Measurements from ENCODE around the gene SRCIN1.
"Not testable (repeated sequence)": the region's sequence is repeated elsewhere in the genome, so short reads cannot be mapped to it uniquely, and the experiment has no call there.

The SRCIN1 gene

DNA sequence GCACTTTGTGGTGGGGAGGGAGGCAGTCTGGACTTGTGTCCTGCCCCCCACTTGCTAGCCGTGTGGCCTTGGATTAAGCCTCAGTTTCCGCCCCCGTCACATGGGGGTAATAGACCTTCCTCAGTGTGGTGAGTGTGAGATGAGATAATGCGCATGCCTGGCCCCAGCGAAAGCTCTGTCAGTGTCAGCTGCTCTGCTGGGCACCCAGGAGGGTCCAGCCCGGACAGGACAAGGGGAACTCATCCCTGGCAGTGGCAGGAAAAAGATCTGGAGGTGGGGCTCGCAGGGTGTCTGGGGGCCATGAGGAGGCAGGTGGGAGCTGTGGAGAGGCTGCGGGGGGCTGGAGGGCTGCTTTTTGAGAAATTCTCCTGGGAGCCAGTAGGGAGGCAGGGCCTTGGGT lies 63.5 kb downstream of the SRCIN1 start:
- DNase-seq = no peak

DNA sequence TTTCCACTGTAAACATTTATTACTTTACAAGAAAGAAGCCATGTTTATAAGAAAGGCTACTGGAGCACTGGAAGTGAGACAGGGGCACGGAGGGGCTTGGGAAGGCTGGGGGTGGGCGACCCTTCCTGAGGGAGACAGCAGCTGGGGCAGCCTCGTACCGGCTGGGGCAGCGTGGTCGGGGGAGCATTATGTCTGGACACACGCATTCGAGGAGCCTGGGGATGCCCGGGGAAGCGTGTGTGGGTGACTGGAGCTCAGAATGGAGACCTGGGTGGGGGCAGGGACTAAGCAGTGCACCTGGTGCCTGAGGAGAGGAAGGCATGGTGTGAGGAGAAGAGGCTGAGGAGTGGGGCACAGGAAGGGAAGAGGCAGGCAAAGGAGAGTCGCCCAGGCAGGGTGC lies 64.5 kb downstream of the SRCIN1 start:
- DNase-seq = peak; percentile 55

DNA sequence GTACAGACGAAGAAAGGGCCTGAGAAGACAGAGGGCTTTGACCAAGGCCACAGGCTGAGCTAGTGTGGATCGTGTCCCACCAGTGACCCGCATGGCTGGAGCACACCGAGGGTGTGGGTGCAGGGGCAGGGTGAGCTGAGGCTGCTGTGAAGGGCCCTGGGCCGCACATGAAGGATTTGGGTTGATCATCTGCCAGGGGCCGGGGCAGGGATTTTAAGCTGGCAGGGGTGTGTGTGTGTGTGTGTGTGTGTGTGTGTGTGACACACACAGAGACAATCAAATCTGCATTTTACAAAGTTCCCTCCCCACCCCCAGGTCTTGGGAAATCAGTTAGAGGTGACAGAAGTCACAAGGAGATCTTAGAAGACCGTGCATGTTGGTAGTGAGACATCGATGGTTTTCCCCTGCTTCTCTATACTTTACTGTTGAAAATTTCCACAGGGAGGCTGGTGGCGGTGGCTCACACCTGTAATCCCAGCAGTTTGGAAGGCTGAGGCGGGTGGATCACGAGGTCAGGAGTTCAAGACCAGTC lies 65.2 kb downstream of the SRCIN1 start:
- no peak for DNase-seq

DNA sequence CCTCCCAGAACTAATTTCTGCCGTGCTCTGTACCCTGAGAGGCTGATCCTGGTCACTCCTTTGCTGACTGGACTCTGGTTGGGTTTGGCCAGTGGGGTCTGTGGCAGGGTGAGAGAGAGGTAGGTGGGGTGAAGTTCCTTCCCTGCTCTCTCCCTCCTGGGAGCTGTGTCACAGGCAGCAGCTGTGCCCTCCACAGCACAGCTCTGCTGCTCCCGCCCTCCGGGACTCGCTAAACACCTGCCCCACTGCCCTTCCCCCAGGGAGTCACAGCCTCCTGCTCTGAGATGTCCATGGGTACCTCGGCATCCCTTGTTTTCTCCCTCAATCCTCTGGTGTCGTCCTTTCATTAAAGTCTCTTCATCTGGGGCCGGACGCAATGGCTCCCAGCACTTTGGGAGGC lies 66.4 kb downstream of the SRCIN1 start:
- DNase-seq = peak; percentile 77

DNA sequence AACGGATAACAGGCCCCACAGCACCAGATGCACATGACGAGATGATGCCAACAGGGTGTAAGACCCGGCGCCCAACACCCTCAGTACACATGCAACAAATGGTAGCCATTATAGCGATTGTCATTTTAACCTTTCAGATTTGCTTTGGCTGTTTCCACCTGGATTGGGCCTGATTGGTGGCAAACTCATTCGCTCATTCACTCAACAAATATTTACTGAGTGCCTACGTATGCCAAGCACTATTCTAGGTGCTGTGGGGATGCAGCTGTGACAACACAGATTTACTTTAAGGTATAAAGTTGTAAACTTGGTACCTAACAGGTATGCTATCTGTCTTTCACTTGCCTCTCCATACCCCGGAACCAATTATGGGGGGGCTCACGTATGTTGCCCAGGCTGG lies 66.8 kb downstream of the SRCIN1 start:
- DNase-seq = peak; percentile 88

DNA sequence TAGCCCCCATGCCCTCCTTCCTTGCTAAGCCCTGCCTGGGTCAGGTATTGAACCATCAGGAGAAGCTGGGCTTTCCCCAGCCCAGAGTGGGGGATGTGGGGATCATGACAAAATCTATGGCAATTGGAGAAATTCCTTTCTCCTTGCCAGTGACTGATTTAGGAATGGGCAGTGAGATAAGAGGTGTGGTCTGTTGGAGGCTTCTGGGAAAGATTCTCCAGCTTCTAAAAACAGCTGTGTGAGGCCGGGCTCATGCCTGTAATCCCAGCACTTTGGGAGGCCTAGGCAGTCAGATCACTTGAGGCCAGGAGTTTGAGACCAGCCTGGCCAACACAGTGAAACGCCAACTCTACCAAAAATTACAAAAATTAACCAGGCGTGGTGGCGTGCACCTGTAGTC lies 69.1 kb downstream of the SRCIN1 start:
- DNase-seq = no peak

DNA sequence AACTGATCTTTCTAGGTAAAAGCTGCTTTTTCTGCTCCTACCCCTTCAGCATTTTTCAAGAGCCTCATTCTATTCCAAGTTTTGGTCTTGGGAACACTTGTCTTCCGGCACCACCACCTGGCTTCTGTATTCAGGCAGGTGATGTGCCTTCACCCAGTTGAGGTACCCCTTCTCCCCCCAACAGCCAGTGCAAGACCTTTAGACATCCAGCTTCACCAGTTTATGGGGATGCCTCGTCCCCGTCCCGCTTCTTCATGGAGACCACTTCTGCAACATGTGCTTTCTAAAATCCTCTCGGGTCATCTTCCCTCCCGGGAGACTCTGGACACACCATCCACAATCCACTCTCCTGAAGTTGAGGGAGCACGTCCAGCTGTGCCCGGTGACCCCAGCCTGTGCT lies 69.9 kb downstream of the SRCIN1 start:
- DNase-seq = no peak

DNA sequence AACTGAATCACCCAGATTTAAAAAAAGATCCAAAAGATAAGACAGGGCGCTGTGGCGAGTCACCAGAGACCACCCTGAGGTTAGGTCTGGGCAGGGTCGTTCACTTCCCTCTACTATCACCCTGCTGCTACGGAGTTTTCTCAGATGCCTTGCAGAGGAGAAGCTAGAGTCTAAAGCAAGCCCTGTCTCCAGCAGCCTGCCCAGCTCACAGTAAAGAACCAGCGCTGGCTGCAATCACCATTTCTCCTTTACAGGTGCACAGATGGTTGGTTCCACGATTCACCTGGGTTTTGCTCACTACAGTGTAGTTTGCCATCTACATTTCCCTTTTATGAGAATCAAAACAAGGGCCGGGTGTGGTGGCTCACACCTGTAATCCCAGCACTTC lies 71.3 kb downstream of the SRCIN1 start:
- DNase-seq = no peak

DNA sequence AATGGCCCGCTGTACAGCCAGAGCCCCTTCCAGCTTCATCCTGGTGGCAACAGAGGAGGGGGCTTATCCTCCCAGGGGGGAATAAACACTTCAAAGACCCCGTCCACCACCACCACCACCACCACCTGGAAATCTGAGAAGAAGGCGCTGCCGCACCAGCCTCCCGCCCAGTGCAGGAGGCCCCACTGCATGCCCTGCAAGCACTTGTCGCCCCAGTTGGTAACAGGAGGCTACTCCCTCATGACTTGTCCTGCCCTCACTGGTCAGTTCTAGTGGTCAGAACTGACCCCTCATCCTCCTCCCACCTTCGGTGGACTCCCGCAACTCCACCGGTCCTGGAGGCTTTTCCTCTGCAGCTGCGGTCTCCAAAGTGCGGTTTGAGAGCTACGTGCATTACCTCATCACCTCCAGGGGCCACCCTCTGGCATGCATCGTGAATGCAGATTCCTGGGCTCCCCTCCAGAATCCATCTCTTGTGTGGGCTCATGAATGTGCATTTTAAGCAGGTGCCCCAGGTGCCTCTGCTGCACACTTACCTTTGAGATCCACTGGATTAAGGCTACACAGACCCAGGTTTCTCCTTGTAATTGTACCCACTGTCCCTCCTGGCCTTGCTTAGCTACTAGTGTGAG lies 71.8 kb downstream of the SRCIN1 start:
- no peak for DNase-seq

DNA sequence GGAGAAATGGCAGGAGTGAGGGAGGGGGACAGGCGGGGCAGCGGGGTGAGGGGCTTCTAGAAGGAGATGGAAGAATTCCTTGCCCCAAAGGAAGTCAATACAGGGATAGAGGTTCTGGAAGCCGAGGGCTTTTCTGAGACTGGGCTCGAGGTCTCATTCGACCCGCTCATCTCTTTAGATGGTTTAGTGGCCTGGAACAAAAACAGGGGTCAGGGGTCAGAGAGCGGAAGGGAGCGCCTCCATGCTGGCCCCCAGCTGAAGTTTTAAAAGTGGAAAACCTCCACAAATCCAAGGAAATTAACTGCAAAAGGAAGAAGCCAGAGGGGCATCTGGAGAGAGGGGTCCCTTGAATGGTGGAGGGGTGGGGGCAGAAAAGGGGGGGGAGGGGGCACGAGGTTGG lies 72.5 kb downstream of the SRCIN1 start:
- DNase-seq = no peak

DNA sequence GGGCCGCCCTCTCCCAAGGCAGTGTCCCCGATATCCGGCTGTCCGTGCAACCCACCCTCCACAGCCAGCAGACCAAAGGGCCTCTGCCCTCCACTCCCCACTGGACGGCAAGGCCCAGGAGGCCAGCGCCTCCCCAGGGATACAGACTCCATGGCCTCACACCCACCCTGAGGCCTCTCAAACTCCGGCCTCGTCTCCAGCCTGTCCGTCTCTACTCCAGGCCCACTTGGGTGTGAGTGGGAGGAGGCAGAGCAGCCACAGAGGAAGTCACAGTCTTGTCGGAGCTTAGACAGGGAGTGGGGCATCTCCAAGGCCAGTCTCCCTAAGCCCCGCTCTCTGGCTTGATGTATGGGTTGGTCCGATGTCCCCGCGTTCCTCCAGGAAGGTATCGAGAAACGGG lies 73.3 kb downstream of the SRCIN1 start:
- DNase-seq = no peak

DNA sequence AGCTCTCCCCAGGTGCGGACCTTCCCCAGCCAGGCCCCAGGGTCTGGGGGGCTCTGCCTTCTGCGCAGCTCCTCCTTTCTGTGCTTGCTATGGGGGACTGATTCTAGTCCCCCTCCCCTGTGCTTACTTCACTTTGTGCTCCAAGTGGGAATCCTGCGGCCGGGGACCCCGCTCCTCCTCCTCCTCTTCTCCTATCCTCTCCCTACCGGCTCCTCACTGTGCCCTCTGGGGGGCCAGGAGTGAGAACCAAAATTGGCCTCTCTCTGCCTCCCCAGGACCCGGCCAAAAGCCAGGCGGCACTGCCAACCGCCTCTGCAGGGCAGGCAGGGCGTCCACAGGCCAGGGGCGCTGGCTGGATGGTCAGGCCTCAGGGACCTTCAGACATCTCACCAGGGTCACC lies 74.0 kb downstream of the SRCIN1 start:
- DNase-seq = not testable (repeated sequence)

DNA sequence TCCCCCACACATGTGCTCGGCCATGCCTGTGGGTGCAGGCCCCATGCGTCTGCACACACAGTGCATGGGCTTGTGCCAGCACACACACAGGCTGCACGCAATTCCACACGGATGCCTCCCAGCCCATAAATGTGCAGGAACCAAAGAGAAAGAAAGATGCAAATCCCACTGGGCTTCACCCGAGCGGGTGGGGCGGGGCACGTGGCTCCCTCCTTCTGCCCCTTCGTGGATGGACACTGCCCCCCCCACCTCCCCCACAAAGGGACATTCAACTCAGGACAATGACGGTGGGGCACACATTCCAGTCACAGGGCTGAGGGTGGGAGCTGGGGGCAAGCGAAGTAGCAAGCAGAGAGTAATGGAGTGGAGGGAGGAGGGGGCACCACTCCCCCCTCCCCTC lies 74.9 kb downstream of the SRCIN1 start:
- DNase-seq = not testable (repeated sequence)

DNA sequence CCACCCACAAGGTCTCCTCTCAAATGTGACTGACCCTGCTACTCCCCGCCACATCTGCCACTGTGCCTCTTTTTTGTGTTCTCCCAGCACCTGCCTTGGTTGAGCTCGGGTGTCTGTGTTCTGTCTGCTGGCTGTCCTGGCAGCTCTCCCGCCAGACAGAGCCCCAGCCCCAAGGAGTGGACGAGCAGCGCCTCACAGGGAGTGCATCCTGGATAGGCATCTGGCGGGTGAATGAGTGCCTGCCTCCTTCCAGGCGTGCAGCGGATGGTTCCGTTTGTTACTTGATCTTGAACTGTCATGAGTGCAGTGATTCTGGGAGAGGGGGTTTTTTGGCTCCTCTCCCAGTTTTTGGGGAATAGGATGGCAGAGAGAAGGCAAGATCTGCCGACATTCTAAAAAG lies 77.6 kb downstream of the SRCIN1 start:
- not testable (repeated sequence) for DNase-seq

DNA sequence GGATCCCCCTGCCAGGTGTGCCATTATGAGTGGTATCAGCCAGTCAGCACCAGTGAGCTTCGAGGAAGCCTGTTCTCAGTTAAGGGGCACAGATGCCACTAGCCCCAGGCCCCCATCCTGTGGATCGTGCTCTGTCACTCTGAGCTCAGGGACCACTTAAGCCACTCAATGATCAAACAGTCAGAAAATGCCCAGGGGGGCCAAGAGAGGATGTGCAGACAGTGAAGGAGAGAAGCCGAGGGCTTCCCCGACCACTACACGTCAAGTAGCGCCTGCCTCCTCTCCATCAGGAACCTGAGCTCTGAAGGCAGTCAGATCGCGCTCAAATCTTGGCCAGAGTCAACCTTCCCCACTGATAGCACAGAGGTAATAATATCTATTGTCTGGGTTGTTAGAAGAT lies 79.2 kb downstream of the SRCIN1 start:
- not testable (repeated sequence) for DNase-seq

DNA sequence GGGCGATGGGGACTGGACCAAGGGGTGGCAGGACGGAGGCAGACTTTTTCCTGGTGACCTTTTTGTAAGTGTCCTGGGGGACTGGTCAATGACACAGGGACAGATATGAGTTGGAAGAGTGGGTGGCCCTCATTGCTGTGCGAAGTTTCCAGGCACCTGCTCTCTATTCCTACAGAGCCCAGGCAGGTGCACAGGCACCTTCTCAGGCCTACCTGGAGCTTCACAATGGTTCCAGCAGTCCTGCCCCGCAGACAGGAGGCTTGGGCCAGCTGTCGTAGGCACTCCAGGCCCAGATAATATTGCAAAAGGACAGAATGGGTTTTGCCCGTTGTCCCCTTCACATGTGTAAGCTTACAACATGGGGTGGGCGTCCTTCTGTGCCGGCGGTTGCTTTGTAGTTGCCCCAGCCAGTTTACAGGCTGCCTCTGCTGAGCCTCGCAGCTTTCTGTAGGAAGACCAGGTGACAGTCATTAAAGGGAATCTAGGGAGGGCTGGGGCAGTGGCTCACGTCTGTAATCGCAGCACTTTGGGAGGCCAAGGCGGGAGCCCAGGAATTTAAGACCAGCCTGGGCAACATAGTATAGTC lies 93.2 kb downstream of the SRCIN1 start:
- no peak for DNase-seq

DNA sequence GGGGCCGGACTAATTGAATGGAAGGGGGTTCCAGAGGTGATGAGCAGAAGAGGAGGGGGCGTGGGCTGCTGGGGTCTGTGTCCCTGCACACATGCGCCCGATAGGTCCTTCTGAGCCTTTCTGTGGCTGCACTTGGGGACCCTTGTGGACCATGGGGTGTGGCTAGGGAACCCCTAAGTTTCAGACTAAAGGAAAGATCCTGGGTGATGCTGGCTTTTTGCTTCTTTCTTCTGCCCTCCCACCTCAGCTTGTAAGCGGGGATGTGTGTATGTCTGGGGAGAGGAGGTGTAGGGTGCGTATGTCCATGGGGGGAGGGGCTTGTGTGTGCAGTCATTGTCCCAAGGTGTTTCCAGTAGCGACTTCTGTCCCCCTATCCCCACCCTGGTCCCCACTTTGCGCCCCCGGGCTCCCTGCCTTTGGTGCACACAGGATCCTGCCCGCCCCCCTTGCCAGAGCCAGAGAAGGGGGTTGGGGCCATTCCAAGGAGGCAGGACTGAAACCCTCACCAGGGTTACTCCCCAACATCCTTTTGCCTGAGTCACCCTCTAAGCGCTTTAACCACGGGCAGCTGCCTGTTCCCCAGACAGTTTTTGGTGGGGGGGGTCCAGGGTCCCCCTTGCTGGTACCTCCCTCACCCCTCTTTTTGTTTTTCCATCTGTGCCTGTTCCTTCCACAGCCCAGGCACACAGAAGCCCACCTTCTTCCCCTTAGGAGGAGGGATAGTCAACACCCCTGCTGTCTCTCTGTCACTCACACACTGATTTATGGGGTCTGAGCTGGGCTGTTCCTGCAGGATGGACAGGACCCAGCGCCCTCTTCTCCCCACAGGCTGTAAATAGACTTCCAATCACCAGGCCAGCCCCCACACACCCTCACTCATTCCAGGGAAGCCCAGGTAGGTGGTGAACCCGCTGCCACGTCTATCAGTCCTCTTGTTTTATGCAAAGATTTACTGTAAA lies 94.3 kb downstream of the SRCIN1 start:
- no peak for DNase-seq

DNA sequence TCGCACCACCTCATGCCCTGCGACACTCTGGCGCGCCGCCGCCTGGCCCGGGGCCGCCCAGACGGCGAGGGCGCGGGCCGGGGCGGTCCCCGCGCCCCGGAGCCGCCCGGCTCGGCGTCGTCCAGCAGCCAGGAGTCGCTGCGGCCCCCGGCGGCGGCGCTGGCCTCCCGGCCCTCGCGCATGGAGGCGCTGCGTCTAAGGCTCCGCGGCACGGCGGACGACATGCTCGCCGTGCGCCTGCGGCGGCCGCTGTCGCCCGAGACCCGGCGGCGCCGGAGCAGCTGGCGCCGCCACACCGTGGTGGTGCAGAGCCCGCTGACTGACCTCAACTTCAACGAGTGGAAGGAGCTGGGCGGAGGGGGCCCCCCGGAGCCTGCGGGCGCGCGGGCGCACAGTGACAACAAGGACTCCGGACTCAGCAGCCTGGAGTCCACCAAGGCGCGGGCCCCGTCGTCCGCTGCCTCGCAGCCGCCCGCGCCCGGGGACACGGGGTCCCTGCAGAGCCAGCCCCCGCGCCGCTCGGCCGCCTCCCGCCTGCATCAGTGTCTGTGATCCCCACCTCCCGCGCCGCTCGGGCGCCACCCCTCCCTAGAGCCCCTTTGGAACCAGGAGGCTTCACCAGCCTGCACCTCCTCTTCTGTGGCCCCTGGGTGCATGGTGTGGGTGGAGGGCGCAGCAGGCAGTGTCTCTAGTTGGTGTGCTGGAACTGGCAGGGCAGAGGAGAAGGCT lies 95.2 kb downstream of the SRCIN1 start:
- DNase-seq = no peak

DNA sequence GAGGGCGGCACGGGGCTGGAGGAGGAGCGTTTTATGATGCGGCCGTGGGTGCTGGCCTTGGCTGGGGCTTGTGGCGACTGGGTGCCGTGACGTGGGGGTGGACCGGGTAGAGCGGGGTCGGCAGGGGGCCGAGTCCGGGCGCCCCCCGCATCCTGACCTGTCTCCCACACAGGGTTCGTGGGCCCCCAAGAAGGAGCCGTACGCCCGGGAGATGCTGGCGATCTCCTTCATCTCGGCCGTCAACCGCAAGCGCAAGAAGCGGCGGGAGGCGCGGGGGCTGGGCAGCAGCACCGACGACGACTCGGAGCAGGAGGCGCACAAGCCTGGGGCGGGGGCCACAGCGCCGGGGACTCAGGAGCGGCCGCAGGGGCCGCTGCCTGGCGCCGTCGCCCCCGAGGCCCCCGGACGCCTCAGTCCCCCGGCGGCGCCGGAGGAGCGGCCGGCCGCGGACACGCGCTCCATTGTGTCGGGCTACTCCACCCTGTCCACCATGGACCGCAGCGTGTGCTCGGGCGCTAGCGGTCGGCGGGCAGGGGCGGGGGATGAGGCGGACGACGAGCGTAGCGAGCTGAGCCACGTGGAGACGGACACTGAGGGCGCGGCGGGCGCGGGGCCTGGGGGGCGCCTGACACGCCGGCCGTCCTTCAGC lies 95.9 kb downstream of the SRCIN1 start:
- no peak for DNase-seq

DNA sequence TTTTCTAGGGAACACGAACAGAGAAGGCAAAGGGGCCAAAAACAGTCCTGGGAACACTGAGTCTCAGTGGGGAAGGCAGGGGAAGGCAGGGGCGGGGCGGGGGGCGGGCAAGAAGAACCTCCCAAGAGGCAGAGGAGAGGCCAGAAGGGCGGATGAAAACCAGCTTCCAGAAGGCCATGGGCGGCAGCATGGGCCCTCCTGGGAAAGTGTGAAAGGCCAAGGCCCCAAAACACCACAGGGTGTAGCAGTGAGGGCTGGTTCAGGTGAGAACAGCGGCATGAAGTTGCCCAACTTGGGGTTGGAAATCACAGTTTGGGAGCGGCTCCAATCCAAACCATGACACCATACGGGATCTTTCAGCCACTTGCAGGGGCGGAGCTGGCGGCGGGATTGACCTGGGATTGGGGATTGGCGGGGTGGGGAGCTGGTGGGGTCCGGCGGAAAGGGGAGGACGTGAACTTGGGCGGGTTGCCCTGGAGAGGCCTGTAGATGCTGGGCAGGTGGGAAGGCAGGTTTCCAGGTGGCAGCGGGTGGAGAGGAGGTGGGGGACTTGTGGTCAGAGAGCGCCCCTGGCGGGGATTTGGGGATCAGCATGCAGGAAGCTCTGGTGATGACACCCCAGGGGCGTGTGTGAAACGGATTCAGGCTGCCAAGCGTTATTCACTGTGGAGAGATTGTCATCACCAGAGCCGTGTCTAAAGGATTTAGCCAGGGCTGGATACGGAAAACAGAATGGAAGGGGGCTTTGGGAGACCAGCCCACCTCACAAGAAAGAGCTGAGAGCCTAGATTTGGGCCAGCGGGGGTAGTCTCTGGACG lies 96.6 kb downstream of the SRCIN1 start:
- DNase-seq = no peak

DNA sequence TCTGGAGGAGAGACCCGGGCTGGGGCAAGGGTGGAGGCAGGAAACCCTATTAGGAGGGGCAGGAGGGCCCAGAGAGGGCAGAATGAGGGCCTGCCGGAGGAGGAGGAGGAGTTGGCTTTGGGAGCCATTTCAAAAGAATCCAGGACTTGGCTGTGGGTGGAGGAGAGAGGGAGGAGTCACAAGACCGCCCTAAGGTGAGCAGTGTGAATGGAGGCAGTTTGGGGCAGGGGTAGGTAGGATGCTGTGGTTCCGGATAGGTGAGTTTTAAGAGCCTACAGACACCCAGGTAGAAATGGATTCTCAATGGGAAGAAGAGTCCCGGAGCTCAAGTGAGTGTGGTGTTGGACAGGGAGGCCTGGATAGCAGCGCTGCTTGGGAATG lies 97.2 kb downstream of the SRCIN1 start:
- no peak for DNase-seq

Data from NCI-H510A treated with DMSO at 0.1 percent for 48 hours (cell line).